Measurements from ENCODE around the gene SLC7A6. TPM values are rescaled to one million over a fixed set of nuclear protein-coding genes. Genes with fewer than 3 reads are reported as not detected.

The SLC7A6 gene
- total RNA-seq (10 to 100 TPM; 11.9 to 66.1 (median 17.2) TPM), polyA plus RNA-seq (1 to 10 TPM; 2.9 to 6.0 (median 4.2) TPM)
- long read RNA-seq, donor 1: 0 reads
- long read RNA-seq, donor 2, partial matches to known transcripts: 0 of 1 reads
- long read RNA-seq, donor 2, other reads (novel, unspliced or antisense): 0 of 1 reads
- long read RNA-seq, donor 3: 0 reads
- long read RNA-seq, donor 4: 0 reads
- long read RNA-seq, donor 5, partial matches to known transcripts: 0 of 7 reads
- long read RNA-seq, donor 5, other reads (novel, unspliced or antisense): 6 of 7 reads
- long read RNA-seq, donor 6: 0 reads
- long read RNA-seq, donor 7: 0 reads
- long read RNA-seq, donor 8: 0 reads
- long read RNA-seq, donor 9, partial matches to known transcripts: 0 of 1 reads
- long read RNA-seq, donor 9, other reads (novel, unspliced or antisense): 0 of 1 reads
- long read RNA-seq, donor 10, full-length matches to known transcripts: 1 of 1 reads
- long read RNA-seq, donor 10, partial matches to known transcripts: 0 of 1 reads
- long read RNA-seq, donor 10, other reads (novel, unspliced or antisense): 0 of 1 reads

DNA sequence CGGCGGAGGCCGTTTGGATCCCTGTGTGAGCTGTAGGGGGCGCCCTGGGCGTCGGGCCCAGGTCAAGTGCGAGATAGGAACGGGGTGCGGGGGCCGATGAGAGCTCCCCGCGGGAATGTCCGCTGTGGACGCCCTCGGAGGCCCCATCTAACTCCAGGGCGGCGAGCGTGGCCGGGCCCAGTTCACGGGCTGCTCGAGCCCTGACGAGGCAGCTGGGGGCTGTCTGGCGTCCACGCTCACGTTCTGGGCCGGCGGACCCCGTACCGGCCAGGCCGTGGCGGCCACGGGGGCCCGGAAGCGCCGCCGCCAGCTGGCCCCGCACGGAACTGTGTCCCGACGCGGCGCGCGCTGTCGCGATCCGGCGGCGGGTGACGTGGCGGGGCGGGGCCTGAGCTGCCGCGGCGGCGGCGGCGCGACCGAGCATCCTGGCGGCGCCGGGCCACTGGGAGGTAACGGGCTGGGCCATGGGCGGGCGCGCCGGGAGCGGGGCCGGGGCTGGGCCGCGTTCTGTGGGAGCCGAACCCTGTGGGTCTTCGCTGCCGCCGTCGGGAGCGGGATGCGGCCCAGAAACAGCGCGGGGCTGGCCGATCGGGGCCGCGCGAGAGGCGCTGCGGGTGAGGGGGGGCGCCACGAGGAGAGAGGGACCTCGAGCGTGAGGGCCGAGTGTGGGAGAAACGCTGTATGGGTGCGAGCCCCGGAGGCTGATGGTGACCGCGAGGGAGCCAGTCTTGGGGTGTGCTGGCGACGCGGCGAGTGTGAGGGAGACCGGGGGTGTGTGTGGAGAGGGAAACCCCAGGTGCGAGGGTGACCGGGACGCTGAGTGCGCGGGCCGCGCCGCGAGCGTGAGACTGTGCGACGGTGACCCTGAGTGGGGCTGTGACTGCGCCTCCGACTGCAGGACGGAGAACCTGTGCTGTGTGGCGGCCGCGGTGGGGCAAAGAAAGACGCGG, at the start of gene SLC7A6:
TSS of gene SLC7A6 (plus strand) at position 399 of the 950 bp plus-strand sequence. CDS start 10,201 bp downstream, outside the sequence.
- H3K36me3 ChIP-seq: peaks cover 11 to 16% (median 14%) of the 10 kb centered on the region in 4 donors
- H3K27me3 ChIP-seq: no peaks in the 10 kb centered on the region
- peak; percentile 79 to 87 for DNase-seq
- TF ChIP-seq, protein P1, sequence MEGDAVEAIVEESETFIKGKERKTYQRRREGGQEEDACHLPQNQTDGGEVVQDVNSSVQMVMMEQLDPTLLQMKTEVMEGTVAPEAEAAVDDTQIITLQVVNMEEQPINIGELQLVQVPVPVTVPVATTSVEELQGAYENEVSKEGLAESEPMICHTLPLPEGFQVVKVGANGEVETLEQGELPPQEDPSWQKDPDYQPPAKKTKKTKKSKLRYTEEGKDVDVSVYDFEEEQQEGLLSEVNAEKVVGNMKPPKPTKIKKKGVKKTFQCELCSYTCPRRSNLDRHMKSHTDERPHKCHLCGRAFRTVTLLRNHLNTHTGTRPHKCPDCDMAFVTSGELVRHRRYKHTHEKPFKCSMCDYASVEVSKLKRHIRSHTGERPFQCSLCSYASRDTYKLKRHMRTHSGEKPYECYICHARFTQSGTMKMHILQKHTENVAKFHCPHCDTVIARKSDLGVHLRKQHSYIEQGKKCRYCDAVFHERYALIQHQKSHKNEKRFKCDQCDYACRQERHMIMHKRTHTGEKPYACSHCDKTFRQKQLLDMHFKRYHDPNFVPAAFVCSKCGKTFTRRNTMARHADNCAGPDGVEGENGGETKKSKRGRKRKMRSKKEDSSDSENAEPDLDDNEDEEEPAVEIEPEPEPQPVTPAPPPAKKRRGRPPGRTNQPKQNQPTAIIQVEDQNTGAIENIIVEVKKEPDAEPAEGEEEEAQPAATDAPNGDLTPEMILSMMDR (IDR thresholded peaks at IDR 0.05): peak in 4 of 7 experiments; percentile 39 to 66 (median 51)
- TF ChIP-seq POLR2A (IDR thresholded peaks at IDR 0.05) (no peak), POLR2AphosphoS5 (IDR thresholded peaks at IDR 0.05) (peak in 2 of 3 donors; percentile 17 to 19), EP300 (IDR thresholded peaks at IDR 0.05) (no peak)
- H3K27ac ChIP-seq: peak within 1 kb of the TSS; percentile 91 to 97 (median 94)
- intact Hi-C loops (cut with DNase I; ENCODE audit: low total_unique reads): loop anchor here (5.0 kb wide), 1 partner anchor 63 kb away; no protein-coding TSS in a partner anchor
- WGBS, 5 donors: 0 to 1% (median 1%) methylated on average over 11 to 123 of the region's 123 CpGs
- peaks cover 20 to 63% (median 35%) of the 10 kb centered on the region in 4 donors for H3K4me1 ChIP-seq
- H3K4me3 ChIP-seq: peak within 1 kb of the TSS; percentile 65 to 91 (median 75)
- H3K9me3 ChIP-seq: no peaks in the 10 kb centered on the region

DNA sequence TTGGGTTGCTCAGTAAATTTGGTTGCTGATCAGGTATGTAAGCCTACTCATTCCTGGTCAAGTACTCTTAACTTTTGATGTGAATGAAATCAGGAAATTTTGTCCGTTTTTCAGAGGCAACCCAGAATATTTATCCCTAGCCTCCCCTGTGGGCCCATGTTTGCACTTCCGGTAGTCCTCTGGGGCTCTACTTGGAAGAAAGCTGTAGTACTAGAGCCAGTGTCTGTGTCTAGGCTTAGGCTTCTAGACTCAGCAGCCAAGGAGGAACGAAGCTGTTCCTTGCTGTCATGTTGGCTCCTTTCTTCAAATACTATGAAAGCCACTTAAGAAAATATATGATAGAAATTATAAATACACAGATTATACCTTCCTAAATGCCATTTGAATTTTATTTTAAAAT, 49.6 kb upstream of the SLC7A6 start:
- Histone ChIP-seq H3K4me3 (no peak overlapping the region), H3K27me3 (no peaks in the 10 kb centered on the region), H3K4me1 (peaks cover 0 to 5% (median 0%) of the 10 kb centered on the region in 4 donors), H3K36me3 (peaks cover 0 to 13% (median 8%) of the 10 kb centered on the region in 4 donors), H3K9me3 (no peaks in the 10 kb centered on the region), H3K27ac (no peak overlapping the region)
- TF ChIP-seq, protein P1 (IDR thresholded peaks at IDR 0.05): no peak
- no peak for TF ChIP-seq EP300 (IDR thresholded peaks at IDR 0.05)
- no peak for TF ChIP-seq POLR2A (IDR thresholded peaks at IDR 0.05)
- TF ChIP-seq POLR2AphosphoS5 (IDR thresholded peaks at IDR 0.05): no peak
- no peak for DNase-seq
- 76 to 94% (median 90%) methylated on average over 3 of the region's 3 CpGs for WGBS, 5 donors
- intact Hi-C loops (cut with DNase I; ENCODE audit: low total_unique reads): no loop called here

DNA sequence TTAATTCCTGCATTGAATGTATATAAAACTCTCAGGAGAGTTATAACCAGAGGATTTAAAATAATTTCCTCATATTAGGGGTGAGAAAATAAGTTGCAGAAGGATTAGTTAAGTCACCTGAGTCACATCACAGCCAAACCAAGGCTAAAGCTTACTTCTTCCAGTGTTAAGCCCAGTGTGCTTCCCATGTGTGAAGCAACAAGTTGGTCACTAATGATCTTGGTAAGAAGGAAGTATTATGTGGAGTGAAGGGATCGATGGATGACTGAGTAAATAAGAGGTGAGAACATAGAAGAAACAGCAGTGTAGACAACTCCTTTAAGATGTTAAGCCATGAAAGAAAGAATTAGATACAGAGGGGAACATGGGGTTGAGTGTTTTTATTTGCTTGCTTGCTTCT, 49.0 kb upstream of the SLC7A6 start:
- no peak for TF ChIP-seq EP300 (IDR thresholded peaks at IDR 0.05)
- TF ChIP-seq, protein P1 (IDR thresholded peaks at IDR 0.05): no peak
- no peak for TF ChIP-seq POLR2AphosphoS5 (IDR thresholded peaks at IDR 0.05)
- TF ChIP-seq POLR2A (IDR thresholded peaks at IDR 0.05): no peak
- H3K4me3 ChIP-seq: no peak overlapping the region
- intact Hi-C loops (cut with DNase I; ENCODE audit: low total_unique reads): no loop called here
- H3K27ac ChIP-seq: no peak overlapping the region
- no peak for DNase-seq
- WGBS, 5 donors: 80 to 92% (median 83%) methylated on average over 1 of the region's 1 CpG
- peaks cover 0 to 13% (median 8%) of the 10 kb centered on the region in 4 donors for H3K36me3 ChIP-seq
- H3K27me3 ChIP-seq: no peaks in the 10 kb centered on the region
- H3K4me1 ChIP-seq: peaks cover 0 to 5% (median 0%) of the 10 kb centered on the region in 4 donors
- H3K9me3 ChIP-seq: no peaks in the 10 kb centered on the region

DNA sequence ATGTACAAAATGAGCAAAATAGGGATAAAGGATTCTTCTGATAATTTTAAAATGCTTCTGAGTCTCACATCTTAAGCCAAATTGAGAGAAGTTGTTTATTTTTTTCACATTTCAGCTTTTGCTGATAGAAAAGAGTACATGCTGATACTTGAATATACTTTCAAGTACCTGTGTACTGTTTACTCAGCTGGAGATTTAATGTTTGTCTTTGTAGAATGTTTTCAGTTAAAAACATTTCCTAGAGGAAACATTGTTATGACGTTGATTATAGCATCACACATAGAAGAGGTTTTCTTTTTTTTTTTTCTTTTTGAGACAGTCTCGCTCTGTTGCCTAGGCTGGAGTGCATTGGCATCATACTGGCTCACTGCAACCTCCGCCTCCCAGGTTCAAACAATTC, 48.1 kb upstream of the SLC7A6 start:
- TF ChIP-seq, protein P1 (IDR thresholded peaks at IDR 0.05): no peak
- no peak for TF ChIP-seq POLR2A (IDR thresholded peaks at IDR 0.05)
- no peak for TF ChIP-seq POLR2AphosphoS5 (IDR thresholded peaks at IDR 0.05)
- no peak for TF ChIP-seq EP300 (IDR thresholded peaks at IDR 0.05)
- Histone ChIP-seq H3K4me3 (no peak overlapping the region), H3K4me1 (peaks cover 0 to 5% (median 0%) of the 10 kb centered on the region in 4 donors), H3K27me3 (no peaks in the 10 kb centered on the region), H3K27ac (no peak overlapping the region), H3K36me3 (peaks cover 0 to 15% (median 9%) of the 10 kb centered on the region in 4 donors), H3K9me3 (no peaks in the 10 kb centered on the region)
- WGBS, 5 donors: 74 to 90% (median 82%) methylated on average over 3 of the region's 3 CpGs
- intact Hi-C loops (cut with DNase I; ENCODE audit: low total_unique reads): no loop called here
- DNase-seq: no peak

Data from stomach (tissue), 19 donors.